Progenitor cell of endocrine pancreas (in vitro differentiated cells): Measurements from ENCODE around the gene SH3PXD2A. TPM values are rescaled to one million over a fixed set of nuclear protein-coding genes. Genes with fewer than 3 reads are reported as not detected.
A peak's percentile ranks its signal among the peaks of the same experiment; 100 is the strongest.

Experiments
- DNase-seq: peaks from one replicate; pipeline ENCODE4 v3.0.0; 2021; ENCODE audit warnings: low spot score; ENCODE audit not compliant: unreplicated experiment
- H3K27ac Mint-ChIP-seq: 2 replicates; pipeline ENCODE4 v1.8.0; 2021; ENCODE audit warnings: mild to moderate bottlenecking, moderate library complexity, mixed read lengths
- H3K27me3 Mint-ChIP-seq: 2 replicates; pipeline ENCODE4 v1.8.0; 2021; ENCODE audit warnings: mixed read lengths
- H3K36me3 Mint-ChIP-seq: 2 replicates; pipeline ENCODE4 v1.8.0; 2022; ENCODE audit warnings: mixed read lengths; ENCODE audit not compliant: insufficient read depth
- H3K4me1 Mint-ChIP-seq: 2 replicates; pipeline ENCODE4 v1.8.0; 2021; ENCODE audit warnings: low read depth, mixed read lengths
- H3K4me3 Mint-ChIP-seq: 2 replicates; pipeline ENCODE4 v1.8.0; 2021; ENCODE audit warnings: low read depth, mild to moderate bottlenecking, moderate library complexity, mixed read lengths
- H3K9me3 Mint-ChIP-seq: 2 replicates; pipeline ENCODE4 v1.8.0; 2021; ENCODE audit warnings: low read depth, mixed read lengths
- CTCF ChIP-seq: fragments of 200-600 bp; sonication (generic); IDR thresholded peaks from one replicate; pipeline ENCODE4 v1.5.0; 2021; ENCODE audit warnings: antibody characterized with exemption, mild to moderate bottlenecking; ENCODE audit not compliant: unreplicated experiment
- total RNA-seq: library from RNA; stranded (reverse); gene quantifications from 2 replicates; pipeline ENCODE4 v1.2.1, GENCODE V29; 2021

The SH3PXD2A gene
- total RNA-seq, 1 donor from 2014 or later, result 28.0 TPM

GRCh38 chr10:103811463-103811862 is 43.9 kb downstream of the SH3PXD2A start:
- Mint-ChIP-seq H3K4me1 (peaks cover 52% of the 10 kb centered on the region), H3K27ac (peak overlapping the region; percentile 51), H3K4me3 (no peak overlapping the region), H3K27me3 (no peaks in the 10 kb centered on the region), H3K36me3 (no peaks in the 10 kb centered on the region), H3K9me3 (no peaks in the 10 kb centered on the region)
- no peak for DNase-seq
- no peak for TF ChIP-seq CTCF

- DNase-seq, result no peak
- Mint-ChIP-seq H3K4me3 (no peak overlapping the region), H3K36me3 (no peaks in the 10 kb centered on the region), H3K27me3 (no peaks in the 10 kb centered on the region), H3K27ac (no peak overlapping the region), H3K9me3 (no peaks in the 10 kb centered on the region), H3K4me1 (peaks cover 58% of the 10 kb centered on the region)
- no peak for TF ChIP-seq CTCF
Measured at GRCh38 chr10:103808780-103809179, 46.6 kb downstream of the SH3PXD2A start.

GRCh38 chr10:103807996-103808395 is 47.4 kb downstream of the SH3PXD2A start:
- no peak overlapping the region for H3K4me3 Mint-ChIP-seq
- H3K36me3 Mint-ChIP-seq, result no peaks in the 10 kb centered on the region
- no peak for DNase-seq
- TF ChIP-seq CTCF, result no peak
- peaks cover 56% of the 10 kb centered on the region for H3K4me1 Mint-ChIP-seq
- no peak overlapping the region for H3K27ac Mint-ChIP-seq
- no peaks in the 10 kb centered on the region for H3K27me3 Mint-ChIP-seq
- no peaks in the 10 kb centered on the region for H3K9me3 Mint-ChIP-seq

- DNase-seq, result no peak
- H3K27ac Mint-ChIP-seq, result peak overlapping the region; percentile 19
- peaks cover 44% of the 10 kb centered on the region for H3K4me1 Mint-ChIP-seq
- no peaks in the 10 kb centered on the region for H3K36me3 Mint-ChIP-seq
- H3K27me3 Mint-ChIP-seq, result no peaks in the 10 kb centered on the region
- TF ChIP-seq CTCF, result no peak
- no peaks in the 10 kb centered on the region for H3K9me3 Mint-ChIP-seq
- no peak overlapping the region for H3K4me3 Mint-ChIP-seq
Measured at GRCh38 chr10:103806395-103807187, 48.8 kb downstream of the SH3PXD2A start.

- no peak for TF ChIP-seq CTCF
- Mint-ChIP-seq H3K9me3 (no peaks in the 10 kb centered on the region), H3K27me3 (no peaks in the 10 kb centered on the region), H3K36me3 (no peaks in the 10 kb centered on the region), H3K27ac (peak overlapping the region; percentile 19), H3K4me1 (peaks cover 42% of the 10 kb centered on the region), H3K4me3 (no peak overlapping the region)
- DNase-seq, result no peak
Measured at GRCh38 chr10:103805781-103806180, 49.6 kb downstream of the SH3PXD2A start.
